22Rv1 (cell line): ENCODE data around the gene ZFR2.

Source experiments
- ZFX ChIP-seq: fragments of 450-650 bp; IDR thresholded peaks from 2 replicates; pipeline ENCODE4 v1.6.1; 2017; ENCODE audit warnings: antibody characterized with exemption, borderline replicate concordance
- TF ChIP-seq, protein P1 (sequence below): fragments of 450-650 bp; IDR thresholded peaks from 2 replicates; pipeline ENCODE4 v1.5.1; 2017; ENCODE audit warnings: mild to moderate bottlenecking

DNA sequence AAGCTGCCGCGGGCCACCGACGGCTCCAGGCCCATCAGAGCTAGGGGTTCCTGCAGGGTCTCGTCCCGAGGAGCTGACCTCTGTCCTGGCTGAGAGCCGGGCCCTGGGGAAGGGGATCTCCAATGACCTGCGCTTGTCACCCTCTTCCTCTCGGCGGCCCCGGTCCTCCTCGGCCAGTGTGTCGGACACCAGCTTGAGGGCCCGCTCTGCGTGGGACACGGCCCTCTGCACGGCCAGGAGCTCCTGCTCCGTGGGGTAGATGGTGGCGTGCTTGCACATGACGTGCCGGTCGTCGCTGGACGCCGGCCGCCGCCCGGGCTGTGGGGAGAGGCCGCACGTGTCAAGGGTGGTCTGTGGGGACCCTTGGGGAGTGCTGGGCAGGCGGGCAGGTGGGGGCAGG is 49.9 kb downstream of the ZFR2 start:
- TF ChIP-seq, protein P1, sequence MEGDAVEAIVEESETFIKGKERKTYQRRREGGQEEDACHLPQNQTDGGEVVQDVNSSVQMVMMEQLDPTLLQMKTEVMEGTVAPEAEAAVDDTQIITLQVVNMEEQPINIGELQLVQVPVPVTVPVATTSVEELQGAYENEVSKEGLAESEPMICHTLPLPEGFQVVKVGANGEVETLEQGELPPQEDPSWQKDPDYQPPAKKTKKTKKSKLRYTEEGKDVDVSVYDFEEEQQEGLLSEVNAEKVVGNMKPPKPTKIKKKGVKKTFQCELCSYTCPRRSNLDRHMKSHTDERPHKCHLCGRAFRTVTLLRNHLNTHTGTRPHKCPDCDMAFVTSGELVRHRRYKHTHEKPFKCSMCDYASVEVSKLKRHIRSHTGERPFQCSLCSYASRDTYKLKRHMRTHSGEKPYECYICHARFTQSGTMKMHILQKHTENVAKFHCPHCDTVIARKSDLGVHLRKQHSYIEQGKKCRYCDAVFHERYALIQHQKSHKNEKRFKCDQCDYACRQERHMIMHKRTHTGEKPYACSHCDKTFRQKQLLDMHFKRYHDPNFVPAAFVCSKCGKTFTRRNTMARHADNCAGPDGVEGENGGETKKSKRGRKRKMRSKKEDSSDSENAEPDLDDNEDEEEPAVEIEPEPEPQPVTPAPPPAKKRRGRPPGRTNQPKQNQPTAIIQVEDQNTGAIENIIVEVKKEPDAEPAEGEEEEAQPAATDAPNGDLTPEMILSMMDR = no peak
- no peak for TF ChIP-seq ZFX
